ENCODE results near the gene LYZL4. TPM values are rescaled to one million over a fixed set of nuclear protein-coding genes. Genes with fewer than 3 reads are reported as not detected.

LYZL4 gene, protein sequence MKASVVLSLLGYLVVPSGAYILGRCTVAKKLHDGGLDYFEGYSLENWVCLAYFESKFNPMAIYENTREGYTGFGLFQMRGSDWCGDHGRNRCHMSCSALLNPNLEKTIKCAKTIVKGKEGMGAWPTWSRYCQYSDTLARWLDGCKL
- not detected for total RNA-seq

DNA sequence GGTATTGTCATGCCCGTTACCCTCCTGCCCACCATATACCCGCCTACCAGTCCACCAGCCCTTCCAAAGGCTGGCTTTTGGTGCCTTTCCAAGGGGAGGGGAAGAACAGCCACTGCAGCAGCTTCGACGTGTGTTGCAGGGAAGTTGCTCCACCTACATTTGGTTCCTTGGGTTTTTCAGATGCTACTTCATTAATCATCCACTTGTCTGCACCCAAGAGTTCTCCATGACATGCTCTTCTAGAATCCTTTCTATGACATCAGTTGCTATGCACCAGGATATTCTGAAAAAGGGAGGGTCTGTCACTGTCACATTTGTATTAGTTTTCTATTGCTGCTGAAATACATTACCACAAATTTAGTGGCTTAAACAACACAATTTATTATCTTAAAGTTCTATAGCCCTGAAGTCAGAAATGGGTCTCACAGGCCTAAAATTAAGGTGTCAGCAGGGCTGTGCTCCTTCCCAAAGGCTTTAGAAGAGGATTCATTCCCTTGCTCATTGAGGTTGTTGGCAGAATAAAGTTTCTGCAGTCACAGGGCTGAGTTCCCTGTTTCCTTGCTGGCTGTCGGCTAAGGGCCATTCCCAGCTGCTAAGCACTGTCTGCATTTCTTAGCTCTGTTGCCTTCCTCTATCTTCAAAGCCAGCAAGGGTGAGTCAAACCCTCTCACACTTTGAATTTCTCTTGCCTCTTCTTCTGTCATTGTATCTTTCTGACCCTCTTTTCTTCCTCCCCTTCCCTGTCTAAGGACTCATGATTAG, at the start of gene LYZL4:
TSS of gene LYZL4 (minus strand) at position 241 of the 762 bp plus-strand sequence. CDS start 3,359 bp downstream, outside the sequence.
- DNase-seq: no peak

DNA sequence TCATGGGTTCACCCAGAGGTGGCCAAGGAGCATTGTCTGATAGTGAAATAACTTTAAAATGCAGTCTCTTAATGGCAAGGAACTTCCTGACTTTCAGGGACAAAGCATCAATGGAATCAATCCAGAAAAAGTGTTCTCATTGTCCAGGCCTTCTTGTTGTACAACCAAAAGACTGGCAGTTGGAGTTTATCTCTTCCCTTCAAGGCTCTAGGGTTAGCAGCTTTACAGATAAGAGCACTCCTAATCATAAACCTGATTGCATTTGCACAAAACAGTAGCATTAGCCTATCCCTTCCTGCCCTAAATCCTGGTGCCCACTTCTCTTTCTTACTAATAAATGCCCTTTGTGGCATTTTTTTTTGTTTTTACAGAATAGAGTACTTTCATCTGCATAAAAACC, 48.7 kb upstream of the LYZL4 start:
- no peak for DNase-seq

DNA sequence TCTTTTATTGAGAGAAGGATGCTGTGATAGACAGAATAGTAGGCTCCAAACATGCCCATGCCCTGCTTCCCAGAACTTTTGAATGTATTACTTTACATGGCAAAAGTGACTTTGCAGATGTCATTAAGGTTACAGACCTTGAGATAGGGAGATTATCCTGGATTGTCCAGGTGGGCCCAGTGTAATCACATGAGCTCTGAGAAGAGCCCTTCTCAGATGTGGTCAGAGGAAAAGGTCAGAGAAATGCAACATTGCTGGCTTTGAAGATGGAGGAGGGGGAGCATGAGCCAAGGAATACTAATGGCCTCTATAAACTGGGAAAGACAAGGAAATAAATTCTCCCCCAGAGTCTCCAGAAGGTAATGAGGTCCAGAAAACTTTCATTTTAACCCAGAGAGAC, 45.8 kb upstream of the LYZL4 start:
- no peak for DNase-seq

DNA sequence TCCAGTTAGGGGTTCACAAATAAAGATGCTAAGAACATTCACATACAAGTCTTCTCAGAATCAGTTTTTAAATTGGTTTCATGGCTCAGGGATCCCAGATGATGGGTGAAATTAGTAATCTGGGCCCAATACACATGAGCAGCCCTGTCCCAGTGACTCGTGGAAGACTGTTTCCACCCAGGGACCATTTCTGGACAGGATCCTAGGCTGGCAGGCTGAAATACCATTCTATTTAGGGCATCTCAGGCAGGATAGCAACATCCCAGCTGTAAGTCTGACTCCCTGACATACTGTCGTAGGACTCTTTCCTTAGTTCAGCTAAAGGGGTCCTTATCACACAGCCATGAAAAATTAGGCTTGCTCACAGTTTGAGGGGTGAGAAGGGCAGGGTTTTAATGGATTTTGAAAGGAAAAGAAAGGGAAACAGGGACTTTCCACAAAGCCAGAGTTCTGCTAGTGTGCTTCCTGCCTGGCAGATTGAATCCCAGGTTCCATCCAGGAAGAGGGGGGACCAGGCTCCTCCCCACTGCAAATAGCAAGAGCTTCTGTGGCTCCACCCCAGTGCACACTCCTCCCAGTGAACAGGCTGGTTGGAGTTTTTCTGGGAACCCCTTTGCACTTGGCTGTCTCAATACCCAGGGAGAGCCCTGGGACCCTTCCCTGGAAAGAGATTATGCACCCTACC, 41.3 kb upstream of the LYZL4 start:
- DNase-seq: no peak

DNA sequence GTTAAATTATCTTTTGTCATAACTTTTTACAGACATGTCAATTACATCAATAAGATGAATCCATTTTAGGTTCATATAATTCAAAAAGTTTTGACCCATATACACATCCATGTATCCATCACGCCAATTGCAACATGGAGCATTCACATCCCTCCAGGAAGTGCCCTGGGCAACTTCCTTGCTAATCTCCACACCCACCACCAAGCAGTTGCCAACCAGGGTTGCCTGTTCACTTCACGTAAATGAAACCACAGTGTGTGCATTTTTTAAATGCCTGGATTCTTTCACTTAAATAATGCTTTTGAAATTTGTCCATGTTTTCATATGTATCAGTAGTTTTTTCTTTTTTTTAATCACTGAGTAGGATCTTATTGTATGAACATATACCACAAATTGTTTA, 40.7 kb upstream of the LYZL4 start:
- no peak for DNase-seq

DNA sequence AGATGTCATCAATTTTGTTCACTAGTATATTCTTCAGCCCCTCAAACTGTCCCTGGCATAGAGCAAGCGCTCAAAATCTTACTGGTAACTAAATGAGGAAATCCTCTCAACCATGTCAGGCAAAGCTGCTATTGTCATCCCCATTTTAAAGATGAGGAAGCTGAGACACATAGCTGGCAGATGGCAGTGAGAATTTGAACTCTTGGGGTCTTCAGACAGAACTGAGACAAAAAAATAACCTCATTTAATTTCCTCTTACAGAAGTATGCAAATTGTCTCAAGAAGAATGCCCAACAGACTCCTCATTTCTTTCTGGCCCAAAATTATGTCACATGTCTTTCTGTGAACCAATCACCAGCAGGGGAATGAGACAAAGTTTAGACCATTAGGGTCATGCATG, 40.2 kb upstream of the LYZL4 start:
- no peak for DNase-seq

DNA sequence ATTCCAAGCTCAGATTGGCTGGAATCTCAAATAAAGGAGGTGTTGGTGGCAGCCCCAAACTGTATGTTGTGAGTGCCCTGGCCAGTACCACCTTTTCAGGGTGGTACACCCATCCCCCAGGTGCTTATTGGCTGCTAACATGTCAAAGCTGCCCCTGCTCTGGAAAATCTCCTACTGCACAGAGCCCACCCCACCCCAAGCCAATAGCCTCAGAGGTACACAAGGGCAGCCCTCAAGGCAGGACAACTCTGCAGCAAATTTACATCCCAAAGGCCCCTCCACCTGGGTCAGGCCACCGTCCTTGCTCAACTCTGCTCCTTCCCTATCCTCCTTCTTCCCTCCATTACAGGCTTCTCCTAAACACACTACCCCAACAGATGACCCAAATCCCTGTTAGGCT, 37.1 kb upstream of the LYZL4 start:
- DNase-seq: no peak

DNA sequence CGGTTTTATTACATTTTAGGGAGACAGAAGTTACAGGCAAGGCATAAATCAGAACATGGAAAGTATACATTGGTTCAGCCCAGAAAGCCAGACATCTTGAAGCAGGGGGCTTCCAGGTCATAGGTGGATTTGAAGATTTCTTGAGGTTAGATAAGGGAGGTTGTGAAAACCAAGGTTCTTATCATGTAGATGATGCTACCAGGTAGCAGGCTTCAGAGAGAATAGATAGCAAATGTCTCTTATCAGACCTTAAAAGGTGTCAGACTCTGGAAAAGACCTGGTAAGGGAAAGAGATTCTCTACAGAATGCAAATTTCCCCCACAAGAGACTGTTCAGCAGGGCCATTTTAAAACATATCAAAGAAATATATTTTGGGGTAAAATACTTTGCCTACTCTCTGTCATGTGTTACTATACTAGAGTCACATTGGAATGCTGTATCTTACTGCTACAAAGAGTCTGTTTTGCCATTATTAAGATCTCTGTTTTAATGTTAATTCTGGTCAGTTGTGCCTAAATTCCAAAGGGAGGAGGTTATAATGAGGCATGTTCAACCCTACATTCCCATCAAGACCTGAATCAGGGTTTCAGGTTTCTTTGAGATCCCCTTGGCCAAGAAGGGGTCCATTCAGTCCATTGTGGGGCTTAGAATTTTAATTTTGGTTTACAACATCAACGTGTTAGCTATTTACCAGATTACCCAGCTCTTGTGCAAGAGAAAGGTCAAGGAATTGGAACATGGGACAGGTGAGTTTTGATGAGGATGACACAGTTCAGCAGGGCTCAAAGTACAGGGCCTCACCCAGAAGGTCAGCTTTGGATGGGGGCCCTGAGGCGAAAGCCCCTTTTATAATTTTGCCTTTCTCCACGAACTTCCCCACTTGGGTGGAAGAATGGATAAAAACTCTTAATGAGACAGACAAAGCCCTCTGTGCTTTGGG, 36.0 kb upstream of the LYZL4 start:
- DNase-seq: no peak

DNA sequence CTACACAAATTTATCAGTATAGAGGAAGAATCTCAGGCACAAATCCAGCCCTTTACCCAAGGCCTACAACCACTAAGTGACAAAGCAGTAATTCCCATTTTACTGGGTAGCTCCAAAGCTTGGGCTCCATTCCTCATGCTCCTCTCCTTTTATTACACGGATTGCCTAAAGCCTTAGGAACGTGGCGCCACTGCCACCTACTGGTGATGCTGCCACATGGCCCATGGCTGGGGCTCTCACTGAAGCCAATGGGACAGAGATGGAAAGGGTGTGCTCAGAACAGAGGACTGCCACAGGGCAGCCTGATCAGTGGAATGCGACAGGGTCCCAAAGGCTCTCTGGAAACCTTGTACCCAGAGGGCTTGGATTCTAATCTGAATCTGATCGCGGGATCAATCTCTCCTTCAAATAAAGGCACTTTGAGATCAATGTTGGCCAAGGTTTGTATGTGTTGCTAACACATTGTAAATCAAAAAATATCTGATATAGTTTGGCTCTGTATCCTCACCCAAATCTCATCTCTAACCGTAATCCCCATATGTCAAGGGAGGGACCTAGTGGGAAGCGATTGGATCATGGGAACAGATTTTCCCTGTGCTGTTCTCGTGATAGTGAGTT, 33.5 kb upstream of the LYZL4 start:
- peak; percentile 58 for DNase-seq

DNA sequence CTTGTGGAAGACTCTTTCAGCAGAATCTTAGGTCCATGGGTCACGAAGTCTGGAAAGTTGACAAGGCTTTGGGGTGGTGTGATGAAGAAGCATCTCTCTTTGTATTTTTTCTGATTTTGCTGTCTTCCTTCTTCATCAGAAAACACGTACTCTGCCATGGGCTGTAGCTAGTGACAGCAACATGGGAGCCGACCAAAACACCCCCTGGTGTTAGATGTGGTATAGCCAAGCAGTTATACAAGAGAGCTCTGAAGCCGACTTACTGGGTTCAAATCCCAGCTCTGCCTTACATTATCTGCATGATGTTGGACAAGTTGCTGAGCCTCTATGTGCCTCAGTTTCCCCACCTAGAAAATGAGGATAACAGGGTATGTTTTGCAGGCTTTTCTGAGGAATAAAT, 32.9 kb upstream of the LYZL4 start:
- no peak for DNase-seq

DNA sequence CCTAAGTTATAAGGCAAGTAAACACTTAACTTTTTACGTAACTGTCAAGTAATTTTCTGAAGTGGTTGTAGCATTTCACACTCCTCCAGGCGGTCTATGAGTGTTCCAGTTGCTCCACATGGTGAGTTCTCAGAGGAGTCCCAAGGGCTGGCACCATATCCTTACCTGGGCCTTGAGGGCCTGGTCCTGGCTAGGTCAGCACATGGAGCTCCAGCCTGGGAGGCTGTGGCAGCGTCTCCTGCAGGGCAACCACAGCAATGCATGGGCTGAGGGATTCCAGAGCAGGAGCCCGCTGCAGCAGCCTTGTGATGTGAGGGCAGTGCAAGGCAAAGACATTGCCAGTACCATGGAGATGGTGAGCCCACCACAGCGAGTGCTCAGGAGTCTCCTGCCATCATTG, 32.2 kb upstream of the LYZL4 start:
- no peak for DNase-seq

DNA sequence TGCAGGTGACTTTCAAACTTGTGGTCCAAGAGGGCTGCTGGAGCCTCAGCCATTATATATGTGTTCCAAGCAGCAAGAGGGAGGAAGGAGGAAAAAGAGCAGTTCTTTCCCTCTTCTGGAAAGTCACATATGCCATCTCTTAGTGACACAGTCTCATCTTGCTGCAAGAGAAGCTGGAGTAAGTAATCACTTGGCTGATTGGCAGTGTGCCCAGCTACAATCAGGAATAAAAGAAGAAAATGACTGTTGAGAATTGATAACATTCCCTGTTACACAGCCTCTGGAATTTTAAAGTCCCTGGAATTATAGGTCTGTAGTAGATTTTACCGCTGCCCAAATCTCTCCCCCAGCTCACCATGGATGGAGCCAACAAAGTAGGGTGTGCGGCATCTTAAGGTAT, 31.4 kb upstream of the LYZL4 start:
- no peak for DNase-seq

DNA sequence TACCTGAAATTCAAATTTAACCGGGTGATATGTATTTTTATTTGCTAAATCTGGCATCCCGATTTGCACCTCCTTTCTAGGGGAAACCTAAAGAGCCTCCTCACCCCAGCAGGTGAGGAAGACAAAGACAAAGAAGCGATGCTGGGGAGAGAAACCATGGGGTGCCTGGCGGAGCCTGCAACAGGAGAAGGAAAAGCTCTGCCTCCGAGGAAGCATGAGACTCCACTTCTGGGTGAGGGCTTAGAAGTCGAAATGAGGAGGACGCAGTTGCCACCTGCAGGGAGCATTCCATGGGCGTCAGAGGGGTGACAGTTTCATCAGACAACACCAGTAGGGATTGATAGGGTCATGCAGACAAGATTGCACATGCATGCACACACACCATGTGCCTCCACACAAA, 30.5 kb upstream of the LYZL4 start:
- DNase-seq: no peak

DNA sequence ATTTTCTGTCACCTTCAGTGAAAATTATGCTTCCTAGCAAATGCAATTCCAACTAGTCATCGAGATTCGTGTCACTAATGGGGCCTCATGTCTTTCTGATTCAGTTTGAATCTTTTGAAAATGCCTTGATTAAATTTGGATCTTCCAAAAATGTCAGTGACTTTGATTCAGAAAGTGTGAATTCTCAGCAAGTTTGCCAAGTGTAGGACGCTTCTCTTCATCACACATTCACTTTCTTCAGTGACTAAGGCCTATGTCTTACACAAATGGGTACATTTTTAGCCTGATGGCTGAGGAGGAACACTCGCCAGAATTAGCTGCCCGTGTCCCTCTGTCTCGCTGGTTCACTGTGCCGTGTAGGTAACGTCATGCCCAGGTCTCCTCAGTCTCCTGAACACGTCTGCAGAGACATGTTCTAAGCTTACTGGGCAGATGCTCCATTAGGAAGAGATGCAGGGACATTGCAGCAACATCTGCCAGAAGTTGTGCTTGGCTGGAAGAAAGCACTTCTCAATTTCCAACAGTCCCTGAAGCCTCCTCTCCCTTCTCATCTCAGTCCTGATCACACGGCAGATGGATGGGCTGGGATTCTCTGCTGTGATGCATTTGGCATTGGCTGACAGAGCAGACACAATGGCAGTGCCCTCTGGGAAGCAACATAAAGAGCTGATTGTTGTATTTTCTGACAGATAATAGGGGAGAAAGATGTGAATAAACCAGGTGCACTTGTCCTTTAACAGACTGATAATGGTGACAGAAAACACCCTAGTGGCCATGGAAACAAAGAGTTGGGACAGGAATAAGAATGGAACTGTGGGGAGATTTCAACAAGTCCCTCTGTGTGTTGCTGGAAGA, 29.1 kb upstream of the LYZL4 start:
- DNase-seq: no peak

DNA sequence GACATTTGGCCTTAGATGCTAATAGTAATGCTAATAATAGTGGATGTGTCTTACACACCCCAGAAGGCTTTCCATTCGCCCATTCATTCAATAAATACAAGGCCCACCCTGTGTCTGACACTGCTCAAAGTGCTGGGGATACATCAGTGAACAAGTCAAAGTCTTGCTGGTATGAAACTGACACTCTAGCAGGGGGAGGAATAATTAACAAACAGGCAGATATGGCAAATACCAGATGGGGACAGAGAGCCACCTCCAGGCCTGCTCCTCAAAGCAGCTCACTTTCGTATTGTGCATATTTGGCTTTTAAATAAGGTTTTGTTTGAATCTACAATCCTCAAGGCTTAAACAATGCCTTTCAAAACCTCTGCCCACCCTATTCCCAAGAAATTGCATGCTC, 28.3 kb upstream of the LYZL4 start:
- DNase-seq: no peak

DNA sequence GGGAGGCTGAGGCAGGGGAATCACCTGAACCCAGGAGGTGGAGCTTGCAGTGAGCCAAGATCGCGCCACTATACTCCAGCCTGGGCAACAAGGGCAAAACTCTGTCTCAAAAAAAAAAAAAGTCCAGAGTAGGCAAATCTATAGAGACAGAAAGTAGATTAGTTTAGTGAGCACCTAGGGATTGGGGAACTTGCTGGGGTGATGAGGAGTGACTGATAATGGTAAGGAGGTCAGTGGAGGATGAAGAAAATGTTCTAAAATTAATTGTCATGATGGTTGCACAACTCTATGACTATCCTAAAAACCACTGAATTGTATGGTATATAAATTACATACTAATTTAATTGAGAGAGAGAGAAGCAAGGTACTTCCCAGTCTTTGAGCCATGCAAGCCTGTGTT, 27.8 kb upstream of the LYZL4 start:
- no peak for DNase-seq

DNA sequence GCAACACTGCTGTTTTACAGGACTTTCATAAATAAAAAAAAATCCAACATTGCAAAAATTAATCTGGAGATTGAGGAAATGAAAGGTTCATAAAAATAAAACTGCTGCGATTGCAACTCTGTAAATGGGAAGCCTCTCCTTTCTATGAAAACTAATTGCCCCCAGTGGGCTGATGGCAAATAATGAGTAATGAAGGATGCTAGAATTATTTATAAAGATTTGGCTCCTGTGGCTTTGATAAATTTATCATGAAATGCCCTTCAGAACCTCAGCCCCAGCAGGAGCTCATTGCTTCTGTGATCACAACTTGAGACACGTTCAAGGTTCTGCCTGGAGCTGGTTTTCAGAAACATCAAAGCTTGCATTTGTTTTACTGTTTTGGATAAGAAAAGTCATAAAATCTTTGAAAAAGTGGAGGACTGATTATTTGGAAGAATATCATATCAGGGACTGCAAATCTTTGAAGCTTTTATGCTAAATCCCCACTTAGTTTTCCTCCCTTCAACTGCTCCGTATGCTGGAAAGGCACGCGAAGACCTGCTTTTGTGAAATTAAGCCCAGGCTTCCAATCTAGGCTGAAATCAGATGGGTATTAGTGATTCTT, 24.5 kb upstream of the LYZL4 start:
- DNase-seq: no peak

DNA sequence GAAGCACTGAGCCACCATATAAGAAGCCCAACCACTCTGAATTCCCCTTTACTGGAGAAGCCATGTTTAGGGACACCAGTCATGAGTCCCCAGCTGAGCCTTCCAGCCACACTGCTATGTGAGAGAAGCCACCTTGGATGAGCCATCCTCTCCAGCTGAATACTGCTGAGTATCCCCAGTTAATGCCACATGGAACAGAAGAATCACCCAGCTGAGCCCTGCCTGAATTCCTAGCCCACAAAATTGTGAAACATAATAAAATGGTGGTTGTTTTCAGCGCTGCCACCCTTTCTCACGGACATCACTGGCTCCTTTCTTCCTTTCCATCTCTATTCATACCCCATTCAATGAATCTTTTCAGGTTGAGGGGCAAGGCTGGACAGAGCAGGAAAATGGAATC, 22.1 kb upstream of the LYZL4 start:
- DNase-seq: no peak

DNA sequence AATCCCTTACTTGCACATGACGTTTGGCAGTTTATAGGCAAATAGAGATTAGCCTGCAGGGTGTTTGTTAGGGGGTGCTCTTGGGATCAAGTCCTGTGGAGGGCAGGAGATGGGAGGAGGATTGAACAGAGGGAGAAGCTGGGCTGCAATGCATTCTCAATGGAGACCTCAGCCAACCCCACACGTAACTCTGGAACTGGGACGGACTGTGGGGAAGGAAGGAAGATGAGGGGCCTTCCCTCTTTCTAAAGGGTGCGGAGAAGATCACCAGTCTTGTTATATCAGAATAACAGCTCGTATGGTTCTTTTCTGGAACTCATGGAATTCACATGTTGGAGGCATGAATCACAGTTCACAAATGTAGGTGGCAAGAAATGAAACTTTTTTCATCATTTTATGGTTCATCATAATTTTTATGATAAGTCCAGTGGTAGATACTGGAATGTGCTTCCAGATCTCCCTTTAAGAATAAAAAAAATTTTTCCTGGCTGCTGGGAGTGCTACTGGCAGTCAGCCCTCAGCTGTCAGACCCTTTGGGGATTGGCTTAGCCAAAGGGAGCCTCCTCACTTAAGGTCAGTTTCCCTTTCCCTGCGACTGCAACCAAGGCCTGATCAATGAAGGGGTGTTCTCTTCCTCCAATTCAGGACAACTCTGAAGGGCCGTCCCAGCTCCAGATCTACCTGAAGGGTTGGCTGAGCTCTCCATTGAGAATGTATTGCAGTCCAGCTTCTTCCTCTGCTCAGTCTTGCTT, 20.5 kb upstream of the LYZL4 start:
- DNase-seq: no peak

DNA sequence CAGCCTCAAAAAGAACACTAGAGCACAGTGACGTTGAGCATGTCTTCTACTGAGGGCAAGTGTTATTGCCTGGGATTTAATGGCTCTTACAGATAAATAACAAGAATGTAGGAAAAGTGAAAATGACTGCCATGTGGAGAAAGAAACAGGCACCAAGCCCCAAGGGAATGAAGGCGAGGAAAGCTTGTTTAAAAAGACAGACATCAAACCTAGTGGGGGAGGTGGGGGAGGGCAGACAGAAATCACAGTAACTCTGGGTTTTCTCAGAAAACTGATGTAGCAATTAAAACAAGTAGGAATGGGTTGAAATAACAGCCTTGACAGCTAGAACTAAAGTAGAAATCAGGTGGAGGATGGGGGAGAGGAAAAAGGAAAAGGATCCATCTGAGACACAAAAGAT, 18.4 kb upstream of the LYZL4 start:
- no peak for DNase-seq
